SK-N-SH treated with all-trans-retinoic acid at 6 μM for 48 hours (cell line): ENCODE measurements around the gene MMD.

Source experiments
- ATAC-seq: fragments of 200-7000 bp; cut with Tn5 transposase; 3 replicates; pipeline ENCODE4 v1.9.1; 2020; ENCODE audit warnings: mild to moderate bottlenecking, moderate library complexity
- ARNTL ChIP-seq: fragments of 450-650 bp; formaldehyde crosslinking; IDR thresholded peaks from 2 replicates; pipeline ENCODE4 v1.5.0; 2020; ENCODE audit warnings: low read depth, mild to moderate bottlenecking, moderate library complexity, borderline replicate concordance
- BACH2 ChIP-seq: fragments of 250-450 bp; sonication (Bioruptor Pico); IDR thresholded peaks from 2 replicates; pipeline ENCODE4 v1.9.0; 2021; ENCODE audit warnings: mild to moderate bottlenecking, borderline replicate concordance
- CSDC2 ChIP-seq: fragments of 250-450 bp; sonication (Bioruptor Pico); IDR thresholded peaks from 2 replicates; pipeline ENCODE4 v1.5.0; 2020; ENCODE audit warnings: mild to moderate bottlenecking, moderate library complexity
- ISL1 ChIP-seq: fragments of 250-450 bp; sonication (Bioruptor Pico); IDR thresholded peaks from 2 replicates; pipeline ENCODE4 v2.1.2; 2022; ENCODE audit warnings: mild to moderate bottlenecking, moderate library complexity
- OSR1 ChIP-seq: fragments of 250-450 bp; sonication (Bioruptor Pico); IDR thresholded peaks from 2 replicates; pipeline ENCODE4 v1.8.0; 2022; ENCODE audit warnings: moderate library complexity, mild to moderate bottlenecking, inconsistent platforms
- PATZ1 ChIP-seq: fragments of 250-450 bp; sonication (Bioruptor Pico); IDR thresholded peaks from 2 replicates; pipeline ENCODE4 v1.8.0; 2020; ENCODE audit warnings: mild to moderate bottlenecking, moderate library complexity, borderline replicate concordance
- POU6F1 ChIP-seq: fragments of 250-450 bp; sonication (Bioruptor Pico); IDR thresholded peaks from 2 replicates; pipeline ENCODE4 v1.8.0; 2021; ENCODE audit warnings: low read depth, mild to moderate bottlenecking, moderate library complexity, borderline replicate concordance
- PPARA ChIP-seq: fragments of 250-450 bp; sonication (Bioruptor Pico); IDR thresholded peaks from 2 replicates; pipeline ENCODE4 v1.5.0; 2020; ENCODE audit warnings: mild to moderate bottlenecking, borderline replicate concordance
- RARB ChIP-seq: fragments of 250-450 bp; sonication (Bioruptor Pico); IDR thresholded peaks from 2 replicates; pipeline ENCODE4 v1.8.0; 2021; ENCODE audit warnings: mild to moderate bottlenecking, moderate library complexity
- TCF4 ChIP-seq: fragments of 250-450 bp; sonication (Bioruptor Pico); IDR thresholded peaks from 2 replicates; pipeline ENCODE4 v1.8.0; 2021; ENCODE audit warnings: mild to moderate bottlenecking, moderate library complexity, borderline replicate concordance
- TOX ChIP-seq: fragments of 250-450 bp; sonication (Bioruptor Pico); IDR thresholded peaks from 2 replicates; pipeline ENCODE4 v1.8.0; 2021; ENCODE audit warnings: mild to moderate bottlenecking, moderate library complexity, borderline replicate concordance
- TSHZ2 ChIP-seq: fragments of 250-450 bp; sonication (Bioruptor Pico); IDR thresholded peaks from 2 replicates; pipeline ENCODE4 v1.5.0; 2020; ENCODE audit warnings: mild to moderate bottlenecking, moderate library complexity
- ZC3H10 ChIP-seq: fragments of 250-450 bp; sonication (Bioruptor Pico); IDR thresholded peaks from 2 replicates; pipeline ENCODE4 v1.5.1; 2021; ENCODE audit warnings: mild to moderate bottlenecking, moderate library complexity
- ZFP3 ChIP-seq: fragments of 250-450 bp; sonication (Bioruptor Pico); IDR thresholded peaks from 2 replicates; pipeline ENCODE4 v1.5.0; 2020; ENCODE audit warnings: mild to moderate bottlenecking, moderate library complexity
- ZNF565 ChIP-seq: fragments of 450-650 bp; formaldehyde crosslinking; conservative IDR thresholded peaks from 2 replicates; pipeline ENCODE4 v1.5.0; 2020; ENCODE audit warnings: low read depth, mild to moderate bottlenecking, moderate library complexity
- ZNF8 ChIP-seq: fragments of 450-650 bp; formaldehyde crosslinking; IDR thresholded peaks from 2 replicates; pipeline ENCODE4 v1.5.0; 2020; ENCODE audit warnings: mild to moderate bottlenecking, moderate library complexity
- TF ChIP-seq, protein P1 (sequence below): fragments of 250-450 bp; sonication (Bioruptor Pico); IDR thresholded peaks from 2 replicates; pipeline ENCODE4 v1.5.1; 2021; ENCODE audit warnings: mild to moderate bottlenecking, moderate library complexity

MMD gene

DNA sequence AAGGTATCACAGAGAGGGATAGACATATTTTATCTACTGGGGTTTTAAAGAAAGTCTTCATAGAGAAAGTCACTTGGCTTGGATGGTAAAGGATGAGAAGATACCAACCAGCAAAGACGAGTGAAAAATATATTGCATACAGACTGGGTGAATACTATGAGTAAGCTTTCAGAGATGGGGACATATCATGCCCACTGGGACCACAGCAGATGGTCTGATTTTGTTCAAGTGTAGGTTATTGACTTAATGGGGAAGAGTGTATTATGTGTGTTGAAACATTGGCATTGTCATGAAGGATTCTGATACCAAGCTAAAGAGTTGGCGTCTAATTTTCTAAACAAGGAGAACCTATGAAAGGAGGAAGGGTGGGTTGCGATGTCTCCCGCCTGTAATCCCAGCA, 13.8 kb upstream of the MMD start:
- no peak for TF ChIP-seq ZNF8 (CRISPR knock-in tag)
- TF ChIP-seq PPARA (CRISPR knock-in tag) = no peak
- no peak for TF ChIP-seq OSR1 (CRISPR knock-in tag)
- TF ChIP-seq CSDC2 = no peak
- no peak for TF ChIP-seq ISL1 (CRISPR knock-in tag)
- TF ChIP-seq ZFP3 (CRISPR knock-in tag) = no peak
- no peak for TF ChIP-seq PATZ1 (CRISPR knock-in tag)
- TF ChIP-seq TSHZ2 (CRISPR knock-in tag) = no peak
- TF ChIP-seq ZC3H10 (CRISPR knock-in tag) = no peak
- TF ChIP-seq TOX = no peak
- no peak for TF ChIP-seq RARB
- TF ChIP-seq TCF4 (CRISPR knock-in tag) = no peak
- ATAC-seq = no peak

DNA sequence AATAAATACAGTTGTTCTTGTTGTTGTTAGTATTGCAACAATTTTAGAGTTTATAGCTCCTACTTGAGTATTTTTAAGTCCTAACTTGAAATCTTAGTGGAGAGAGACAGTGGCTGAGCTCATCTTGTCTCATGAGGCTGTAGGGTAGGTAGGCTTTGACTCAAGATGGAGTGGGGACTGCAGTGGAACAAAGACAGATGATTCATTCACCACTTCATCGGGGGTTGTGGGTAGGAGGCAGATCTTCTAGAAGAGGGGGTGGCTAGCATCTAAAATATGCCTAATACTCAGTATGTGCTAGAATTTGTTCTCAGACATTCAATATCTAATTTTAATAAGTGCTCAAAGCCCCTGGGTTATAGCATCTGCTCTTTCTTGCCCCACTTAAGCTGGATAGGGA, 13.1 kb upstream of the MMD start:
- ATAC-seq = no peak
- TF ChIP-seq BACH2 (CRISPR knock-in tag) (no peak), POU6F1 (CRISPR knock-in tag) (no peak), TSHZ2 (CRISPR knock-in tag) (no peak), ARNTL (no peak), TCF4 (CRISPR knock-in tag) (no peak), PATZ1 (CRISPR knock-in tag) (no peak), ZNF565 (CRISPR knock-in tag) (no peak), PPARA (CRISPR knock-in tag) (no peak), ZNF8 (CRISPR knock-in tag) (no peak)
- TF ChIP-seq, protein P1, sequence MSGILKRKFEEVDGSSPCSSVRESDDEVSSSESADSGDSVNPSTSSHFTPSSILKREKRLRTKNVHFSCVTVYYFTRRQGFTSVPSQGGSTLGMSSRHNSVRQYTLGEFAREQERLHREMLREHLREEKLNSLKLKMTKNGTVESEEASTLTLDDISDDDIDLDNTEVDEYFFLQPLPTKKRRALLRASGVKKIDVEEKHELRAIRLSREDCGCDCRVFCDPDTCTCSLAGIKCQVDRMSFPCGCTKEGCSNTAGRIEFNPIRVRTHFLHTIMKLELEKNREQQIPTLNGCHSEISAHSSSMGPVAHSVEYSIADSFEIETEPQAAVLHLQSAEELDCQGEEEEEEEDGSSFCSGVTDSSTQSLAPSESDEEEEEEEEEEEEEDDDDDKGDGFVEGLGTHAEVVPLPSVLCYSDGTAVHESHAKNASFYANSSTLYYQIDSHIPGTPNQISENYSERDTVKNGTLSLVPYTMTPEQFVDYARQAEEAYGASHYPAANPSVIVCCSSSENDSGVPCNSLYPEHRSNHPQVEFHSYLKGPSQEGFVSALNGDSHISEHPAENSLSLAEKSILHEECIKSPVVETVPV (CRISPR knock-in tag) = no peak
- TF ChIP-seq, all 23 proteins: peak for 0
